GM19467 (cell line): ENCODE results near the gene ALG8.

Experiments
- ATAC-seq: cut with Tn5 transposase; IDR thresholded peaks from one replicate; pipeline ENCODE4 v1.9.1; 2021; ENCODE audit warnings: mild to moderate bottlenecking, moderate library complexity; ENCODE audit not compliant: unreplicated experiment

ALG8 gene

DNA sequence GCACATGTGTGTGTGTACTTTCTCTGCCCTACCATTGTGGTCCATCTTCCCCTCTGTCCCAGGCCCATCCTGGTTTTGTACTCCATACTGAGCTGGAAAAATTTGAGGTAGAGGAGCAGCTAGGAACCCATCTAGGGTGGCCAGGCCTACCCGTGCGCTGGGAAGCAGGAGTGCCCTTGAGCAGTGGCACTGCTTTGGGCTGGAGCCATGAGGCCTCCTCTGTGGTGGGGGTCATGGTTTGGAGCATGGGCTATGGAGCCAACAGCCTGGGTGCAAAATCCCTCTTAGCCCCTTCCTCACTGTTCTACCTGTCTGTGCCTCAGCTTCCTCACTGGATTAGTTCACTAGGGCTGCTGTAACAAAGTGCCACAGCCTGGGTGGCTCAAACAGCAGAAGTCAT, 21.9 kb upstream of the ALG8 start:
- ATAC-seq, result no peak

DNA sequence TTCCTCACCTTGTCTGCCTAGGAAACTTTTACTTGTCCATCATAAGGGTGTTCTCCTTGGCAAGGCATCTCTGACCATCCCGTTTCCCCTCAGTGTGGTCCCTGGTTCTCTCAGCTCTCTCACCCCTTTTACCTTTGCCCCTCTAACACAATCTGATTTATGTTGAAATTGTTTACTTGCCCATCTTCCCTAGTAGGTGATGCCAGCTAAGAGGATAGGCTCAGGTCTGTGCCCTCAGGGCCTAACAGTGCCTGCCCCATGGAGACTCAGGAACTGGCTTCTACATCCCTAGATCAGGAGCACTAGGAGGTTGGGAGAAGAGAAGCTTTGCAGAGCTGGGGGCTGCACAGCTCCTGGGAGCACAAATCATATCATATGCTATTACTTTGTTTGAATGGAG, 21.1 kb upstream of the ALG8 start:
- no peak for ATAC-seq

DNA sequence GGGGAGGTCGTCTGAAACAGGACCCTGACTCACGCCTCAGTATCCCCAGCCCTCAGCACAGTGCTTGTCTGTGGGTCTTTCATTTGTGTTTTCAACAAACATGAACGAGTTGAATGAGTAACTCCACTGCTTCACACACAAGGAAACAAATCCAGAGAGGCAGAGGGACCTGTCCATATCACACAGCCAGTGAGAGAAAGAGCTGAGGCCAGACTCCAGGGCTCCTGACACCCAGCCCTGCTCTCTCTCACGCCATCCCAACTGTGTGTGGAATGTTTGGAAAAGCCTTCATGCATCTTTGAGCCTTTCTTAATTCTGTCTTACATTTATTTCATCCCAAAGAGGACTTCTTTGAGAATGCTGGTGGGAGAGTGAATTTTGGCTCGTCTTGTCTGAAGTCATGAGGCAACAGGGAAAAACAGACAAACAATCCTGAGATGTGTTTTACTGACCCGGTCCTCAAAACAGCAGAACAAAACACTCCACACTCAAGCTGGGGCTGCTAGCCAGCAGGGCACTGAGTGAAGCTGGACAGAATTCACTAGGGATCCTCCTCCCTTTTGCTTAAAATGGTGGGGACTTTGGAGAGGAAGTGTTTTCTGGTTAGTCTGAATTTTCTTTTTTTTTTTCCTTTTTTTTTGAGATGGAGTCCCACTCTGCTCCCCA, 19.7 kb upstream of the ALG8 start:
- ATAC-seq, result no peak

DNA sequence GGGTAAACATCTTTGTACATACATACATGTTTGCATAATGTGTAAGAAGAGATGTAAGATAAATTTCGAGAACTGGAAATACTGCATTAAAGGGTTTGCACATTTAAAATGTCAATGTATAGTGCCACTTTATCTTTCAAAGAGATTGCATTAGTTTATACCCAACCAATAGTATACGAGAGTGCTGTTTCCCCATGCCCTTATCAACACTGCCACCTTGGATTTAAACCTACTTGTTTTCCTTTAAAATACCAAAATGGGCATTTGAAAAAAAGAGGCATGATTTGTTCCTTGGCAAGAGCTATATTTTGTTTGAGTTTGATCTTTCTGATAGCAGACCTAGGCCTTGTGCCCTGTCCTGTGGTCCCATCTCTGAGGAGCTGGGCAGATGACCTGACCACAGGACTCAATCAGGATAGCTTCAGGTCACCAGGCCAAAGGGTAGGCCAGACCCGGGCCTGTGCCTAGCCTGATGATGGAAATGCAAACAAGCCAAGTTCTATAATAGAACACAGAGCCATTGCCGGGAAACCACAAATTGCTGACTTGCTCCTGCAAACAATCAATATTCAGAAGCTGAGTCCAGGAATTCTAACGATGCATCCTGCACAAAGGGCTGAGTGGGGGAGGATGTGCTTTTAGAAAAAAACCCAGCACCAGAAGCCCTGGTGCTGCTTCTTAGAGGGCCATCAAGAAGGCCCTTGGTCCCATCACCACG, 16.9 kb upstream of the ALG8 start:
- ATAC-seq, result no peak

DNA sequence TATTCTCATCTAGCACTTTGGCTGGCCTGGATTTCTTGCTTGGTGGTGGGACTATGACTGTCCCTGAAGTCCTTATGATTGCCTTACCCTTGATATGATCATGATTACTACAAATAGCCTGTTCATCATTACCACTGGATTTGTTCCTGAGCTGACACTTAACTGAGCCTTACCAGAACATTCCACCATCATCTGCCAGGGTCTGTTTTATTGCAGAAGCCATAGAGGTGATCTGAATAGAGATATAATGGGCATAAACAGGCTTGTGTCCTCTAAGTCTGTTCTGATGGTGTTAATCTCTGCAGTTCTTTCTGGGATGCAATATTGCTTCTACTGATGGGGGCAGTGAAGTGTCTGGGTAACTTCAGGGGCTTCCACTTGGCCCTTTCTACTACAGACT, 12.4 kb upstream of the ALG8 start:
- ATAC-seq, result no peak

DNA sequence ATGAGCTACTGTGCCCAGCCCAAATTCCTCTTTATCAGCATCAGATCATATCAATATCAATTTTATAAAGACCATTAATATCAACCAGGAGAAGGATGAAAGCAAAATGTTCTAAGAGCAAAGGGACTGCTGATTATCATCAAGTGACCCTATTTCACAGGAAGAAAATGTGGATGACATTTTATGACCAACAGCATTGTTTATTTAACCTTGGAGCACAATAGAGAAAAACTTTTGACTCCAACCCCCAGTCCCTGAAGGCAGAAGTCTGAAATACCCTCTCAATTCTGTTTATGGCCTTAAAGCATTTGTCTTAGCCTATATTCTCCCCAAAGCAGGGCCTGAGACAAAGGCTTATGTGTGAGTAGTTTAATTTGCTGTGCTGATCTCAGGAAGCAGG, 11.3 kb upstream of the ALG8 start:
- no peak for ATAC-seq

DNA sequence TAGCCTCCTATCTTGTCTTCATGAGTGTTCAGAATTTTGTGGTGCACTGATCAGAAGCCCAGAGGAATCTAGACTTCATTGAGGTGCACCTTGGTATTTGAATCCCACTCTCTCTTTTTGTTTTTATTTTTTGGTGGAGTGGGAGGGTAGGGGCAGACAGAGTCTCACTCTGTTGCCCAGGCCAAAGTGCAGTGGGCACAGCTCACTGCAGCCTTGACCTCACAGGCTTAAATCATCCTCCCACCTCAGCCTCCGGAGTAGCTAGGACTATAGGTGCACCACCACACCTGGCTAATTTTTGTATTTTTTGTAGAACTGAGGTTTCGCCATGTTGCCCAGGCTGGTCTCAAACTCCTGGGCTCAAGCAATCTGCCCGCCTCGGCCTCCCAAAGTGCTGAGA, 10.9 kb upstream of the ALG8 start:
- ATAC-seq, result no peak

DNA sequence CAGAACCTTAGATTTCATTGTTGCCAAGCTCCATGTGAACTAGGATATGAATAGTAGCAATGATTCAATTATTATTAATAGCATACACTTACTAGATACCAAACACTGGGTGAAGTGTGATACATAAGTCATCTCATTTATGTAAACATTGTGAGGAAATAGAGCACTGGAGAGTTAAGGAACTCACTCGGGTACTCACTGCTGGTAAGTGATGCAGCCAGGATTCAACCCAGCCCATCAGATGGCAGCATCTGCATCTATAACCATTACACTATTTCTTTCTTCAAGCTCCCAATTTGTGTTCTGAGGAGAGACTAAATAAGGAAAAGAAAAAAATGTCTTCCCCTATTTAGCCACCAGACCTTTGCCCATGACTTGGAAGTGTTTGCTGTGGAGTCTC, 10.2 kb upstream of the ALG8 start:
- no peak for ATAC-seq

DNA sequence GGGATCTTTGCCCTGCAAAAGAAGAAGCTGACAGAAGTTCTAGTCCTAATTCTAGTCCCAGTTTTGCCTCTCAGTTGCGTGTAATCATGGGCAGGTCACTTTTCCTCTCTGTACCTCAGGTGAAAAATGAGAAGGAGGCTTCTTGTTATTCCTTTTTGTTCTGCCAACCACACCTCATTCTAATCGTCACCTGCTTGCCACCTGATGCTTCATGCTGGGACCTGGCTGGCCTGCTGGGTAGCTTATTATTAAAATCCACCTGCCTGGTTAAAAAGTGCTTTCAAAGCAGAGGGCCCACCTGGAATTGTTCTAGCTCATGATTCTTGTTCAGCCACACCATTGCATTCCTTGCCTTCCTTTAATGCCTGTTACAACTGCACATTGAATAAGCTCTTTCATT, 8.4 kb upstream of the ALG8 start:
- ATAC-seq, result no peak

DNA sequence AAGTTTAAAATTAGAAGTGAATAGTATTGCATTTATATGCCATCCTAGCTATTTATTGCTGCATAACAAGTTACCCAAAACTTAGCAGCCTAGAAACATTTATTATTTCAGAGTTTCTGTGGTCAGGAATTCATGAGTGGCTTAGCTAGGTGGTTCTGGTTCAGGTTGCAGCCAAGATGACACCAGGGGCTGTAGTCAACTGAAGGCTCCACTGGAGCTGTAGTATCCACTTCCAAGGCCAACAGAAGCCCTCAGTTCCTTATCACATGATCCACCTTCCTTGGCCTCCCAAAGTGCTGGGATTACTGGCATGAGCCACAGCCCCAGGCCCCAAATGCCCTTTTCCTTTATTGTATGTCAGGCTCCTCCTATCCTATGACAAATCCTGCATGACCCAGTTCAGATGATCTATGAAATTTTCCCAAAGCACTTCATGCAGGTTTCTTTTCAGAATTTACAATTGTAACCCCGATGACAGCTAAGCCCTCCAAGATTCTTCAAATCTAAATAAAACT, 6.1 kb upstream of the ALG8 start:
- ATAC-seq, result no peak

DNA sequence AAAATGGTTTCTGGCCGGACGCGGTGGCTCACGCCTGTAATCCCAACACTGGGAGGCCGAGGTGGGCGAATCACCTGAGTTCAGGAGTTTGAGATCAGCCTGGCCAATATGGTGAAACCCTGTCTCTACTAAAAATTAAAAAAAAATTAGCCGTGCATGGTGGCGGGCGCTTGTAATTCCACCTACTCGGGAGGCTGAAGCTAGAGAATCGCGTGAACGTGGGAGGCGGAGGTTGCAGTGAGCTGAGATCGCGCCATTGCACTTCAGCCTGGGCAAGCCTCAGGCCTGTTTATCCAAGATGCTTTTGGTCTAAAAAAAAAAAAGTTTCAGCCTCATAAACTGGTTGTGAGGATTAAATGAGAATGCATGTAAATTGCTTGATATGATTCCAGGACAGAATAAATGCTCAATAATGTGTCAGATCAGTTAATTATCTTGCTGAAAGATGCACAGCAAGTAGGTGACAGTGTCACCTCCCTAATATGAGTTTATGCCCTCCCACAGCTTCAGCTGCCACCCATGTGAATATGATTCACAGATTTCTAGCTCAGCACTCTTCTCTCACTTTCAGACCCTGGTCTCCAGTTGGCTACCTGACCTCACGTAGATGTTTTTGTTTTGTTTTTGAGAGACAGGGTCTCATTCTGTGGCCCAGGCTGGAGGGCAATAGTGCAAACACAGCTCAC, 1.1 kb upstream of the ALG8 start:
- ATAC-seq, result no peak

DNA sequence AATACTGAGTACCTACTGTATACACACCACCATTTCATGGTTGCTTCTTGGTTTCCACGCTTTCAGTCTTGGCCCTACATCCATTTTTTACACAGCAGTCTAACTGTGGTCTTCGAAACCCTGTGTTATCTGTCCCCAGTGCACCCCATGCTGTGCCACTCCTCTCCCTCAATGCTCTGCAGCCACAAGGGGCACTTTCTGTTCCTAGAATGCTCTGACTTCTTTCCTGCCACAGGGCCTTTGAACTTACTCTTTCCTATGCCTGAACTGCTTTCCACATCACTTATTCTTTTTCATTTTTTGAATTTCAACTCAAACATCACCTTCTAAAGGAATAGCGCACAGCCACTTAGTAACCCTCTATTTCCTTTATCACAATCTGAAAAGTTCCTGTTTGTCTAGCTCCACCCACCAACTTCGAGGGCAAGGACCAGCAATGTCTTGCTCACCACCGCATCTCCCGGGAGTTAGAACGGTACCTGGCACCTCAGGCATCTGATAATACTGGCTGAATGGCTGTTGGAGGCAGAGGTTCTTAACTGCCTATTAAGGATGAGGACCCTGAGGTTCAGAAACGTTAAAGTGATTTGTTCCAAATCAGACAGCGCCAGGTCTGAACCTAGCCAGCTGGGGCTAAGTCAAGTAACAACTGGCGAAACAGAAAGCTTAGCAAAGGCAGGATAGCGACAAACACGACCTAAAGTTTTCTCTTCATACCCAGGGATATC, 568 bp downstream of the ALG8 start:
- ATAC-seq, result peak; percentile 19

DNA sequence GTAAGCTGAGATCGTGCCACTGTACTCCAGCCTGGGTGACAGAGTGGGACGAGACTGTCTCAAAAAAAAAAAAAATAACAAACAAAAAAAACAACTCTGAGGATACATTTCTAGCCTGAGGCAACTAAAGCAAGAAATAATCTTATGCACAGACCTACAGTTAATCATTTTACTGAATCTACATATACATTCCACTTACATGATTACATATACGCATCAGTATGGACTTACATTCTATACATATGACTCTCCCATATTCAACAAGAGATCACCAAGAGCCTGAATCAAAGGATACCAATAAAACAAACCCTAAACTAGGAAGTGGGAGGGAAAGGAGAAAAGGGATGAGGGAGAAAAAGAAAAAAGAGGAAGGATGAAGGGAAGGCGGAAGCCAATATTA, 1.1 kb downstream of the ALG8 start:
- ATAC-seq, result no peak

DNA sequence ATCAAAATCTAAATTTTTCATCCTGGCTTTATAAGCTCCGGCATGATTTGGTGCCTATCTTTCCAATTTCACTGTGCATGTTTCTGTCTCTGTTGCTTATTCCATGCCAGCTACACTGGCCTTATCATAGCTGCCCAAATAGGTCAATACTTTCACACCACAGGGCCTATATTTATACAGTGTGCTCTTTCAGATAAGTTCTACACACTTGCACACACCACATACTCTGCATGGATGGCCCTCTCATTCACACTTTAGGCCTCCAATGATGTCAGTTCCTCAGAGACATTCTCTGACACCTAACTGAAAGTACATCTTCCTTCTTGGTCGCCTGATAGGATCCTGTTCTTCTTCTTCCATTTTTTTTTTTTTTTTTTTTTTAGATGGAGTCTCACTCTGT, 7.0 kb downstream of the ALG8 start:
- ATAC-seq, result no peak

DNA sequence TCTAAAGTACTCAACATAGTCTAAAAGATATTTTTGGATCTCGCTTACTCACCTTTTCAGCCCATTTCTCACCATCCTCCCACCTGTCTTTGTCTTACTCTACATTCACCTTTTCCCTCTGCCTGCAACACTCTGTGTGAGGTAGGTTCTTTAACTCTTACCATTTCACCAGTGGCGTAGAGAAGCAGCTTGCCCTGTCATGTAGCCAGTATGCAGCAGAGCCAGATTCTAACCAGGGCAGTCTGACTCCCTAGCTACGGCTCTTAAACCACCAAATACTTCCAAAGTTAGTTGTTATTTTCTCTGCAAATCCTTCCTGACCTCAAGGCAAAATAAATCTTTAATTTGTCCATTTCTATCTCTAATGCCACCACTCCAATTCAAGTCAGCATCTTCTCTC, 7.5 kb downstream of the ALG8 start:
- no peak for ATAC-seq

DNA sequence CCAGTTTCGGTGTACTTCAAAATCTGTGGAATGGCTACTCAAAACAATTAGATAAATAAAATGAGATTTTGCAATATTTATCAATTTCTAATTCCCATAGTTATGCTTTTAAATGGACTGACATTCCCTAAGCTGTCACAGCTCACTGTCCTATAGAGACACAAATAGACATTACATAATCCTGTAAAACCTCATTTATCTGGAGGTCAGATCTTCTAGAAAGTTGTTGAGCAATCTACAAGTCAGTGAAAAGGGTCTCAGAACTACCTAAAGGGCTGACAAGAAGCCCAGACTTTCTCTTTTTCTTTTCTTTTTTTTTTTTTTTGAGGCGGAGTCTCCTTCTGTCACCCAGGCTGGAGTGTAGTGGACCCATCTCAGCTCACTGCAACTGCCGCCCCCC, 12.0 kb downstream of the ALG8 start:
- ATAC-seq, result no peak

DNA sequence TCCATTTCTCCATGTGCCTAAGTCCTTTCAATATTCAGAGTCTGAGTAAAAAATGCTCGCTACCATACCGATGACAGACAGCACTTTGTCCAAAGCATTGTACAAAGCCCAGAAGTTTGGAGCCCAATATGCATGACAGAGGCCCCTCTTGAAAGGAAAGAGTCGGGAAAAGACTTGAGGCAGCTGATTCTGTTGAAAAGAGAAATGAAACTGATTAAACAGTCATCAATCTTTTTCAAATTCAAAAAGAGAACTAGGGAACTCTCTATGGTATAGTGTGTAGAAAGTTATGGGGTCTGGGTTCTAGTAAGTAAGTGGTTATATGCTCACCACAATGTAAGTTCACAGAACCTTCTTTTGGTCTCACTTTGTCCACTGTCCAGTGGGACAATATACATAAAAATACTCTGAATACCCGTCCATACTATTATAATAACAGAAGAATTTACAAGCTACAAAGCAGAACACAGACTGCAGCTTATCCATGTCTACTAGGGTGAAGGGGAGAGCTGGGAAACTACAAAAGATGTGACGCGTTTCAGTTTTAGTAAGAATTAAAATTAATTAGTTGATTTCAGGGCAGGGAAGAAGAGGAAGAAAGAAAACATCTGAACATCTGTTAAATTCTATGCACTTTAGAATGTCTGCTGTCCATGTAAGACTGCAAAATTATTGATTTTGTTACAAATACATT, 26.7 kb downstream of the ALG8 start:
- ATAC-seq, result no peak

DNA sequence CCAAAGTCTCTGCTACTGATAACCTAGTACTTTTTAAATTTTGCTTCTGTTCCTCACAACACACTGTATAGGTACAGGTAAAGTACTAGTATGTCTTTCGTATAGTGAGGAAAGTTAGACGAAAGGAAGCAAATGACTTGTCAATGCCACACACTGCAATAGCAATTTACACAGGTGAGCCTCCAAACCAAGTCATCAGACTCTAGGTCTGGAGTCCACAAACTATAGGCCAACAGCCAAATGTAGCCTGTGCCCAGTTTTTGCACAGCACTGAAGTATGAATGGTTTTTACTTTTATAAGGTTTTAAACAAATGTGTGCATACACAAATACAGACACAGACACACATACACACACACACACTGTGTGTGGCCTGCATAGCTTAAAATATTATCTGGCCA, 28.1 kb downstream of the ALG8 start:
- ATAC-seq, result no peak

DNA sequence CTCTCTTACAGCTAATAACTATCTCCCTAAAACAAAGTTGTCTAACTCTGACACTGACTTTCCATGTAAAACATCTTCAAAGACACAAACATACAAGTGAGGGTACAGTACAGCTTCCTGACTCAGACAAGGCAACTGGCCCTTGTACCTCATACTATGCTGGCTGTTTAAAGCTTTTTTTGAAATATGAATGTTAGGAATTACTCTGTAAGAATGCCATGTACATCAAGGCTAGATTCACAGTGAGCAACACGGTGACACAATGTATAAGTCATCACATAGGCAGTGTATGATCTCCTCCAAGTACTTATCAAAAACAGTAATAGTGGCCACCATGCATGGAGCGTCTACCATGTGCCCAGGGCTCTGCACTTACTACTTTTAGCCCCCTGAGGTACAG, 28.6 kb downstream of the ALG8 start:
- no peak for ATAC-seq

DNA sequence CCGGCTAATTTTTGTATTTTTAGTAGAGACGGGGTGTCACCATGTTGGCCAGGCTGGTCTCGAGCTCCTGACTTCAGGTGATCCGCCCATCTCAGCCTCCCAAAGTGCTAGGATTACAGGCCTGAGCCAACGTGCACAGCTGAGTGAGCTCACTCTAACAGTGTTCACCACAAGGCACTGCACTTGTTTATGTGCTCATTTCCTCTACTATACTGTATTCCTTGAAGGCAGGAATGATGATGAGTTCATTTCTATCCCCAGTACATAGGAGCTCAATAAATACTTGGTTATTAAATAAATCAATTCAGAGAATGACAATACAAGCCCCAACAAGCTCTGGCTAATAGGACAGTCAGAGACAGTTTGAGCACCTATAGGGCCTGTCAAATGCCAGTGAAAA, 29.1 kb downstream of the ALG8 start:
- no peak for ATAC-seq
